ENCODE results near the gene LYSET. TPM values are rescaled to one million over a fixed set of nuclear protein-coding genes. Genes with fewer than 3 reads are reported as not detected.

Gene LYSET
- total RNA-seq, 1 experiment from 2014 or later: 25.6 TPM

GRCh38 chr14:93137864-93138263, 47.3 kb upstream of the LYSET start (continued):
- TF ChIP-seq ZNF281 (CRISPR knock-in tag; IDR thresholded peaks at IDR 0.05): no peak

GRCh38 chr14:93142854-93143652, 42.1 kb upstream of the LYSET start:
- no peaks in the 10 kb centered on the region for H3K36me3 Mint-ChIP-seq
- CTCF ChIA-PET: interaction anchor here (1.0 kb wide), 1 partner anchor 191 kb away, joined by 3 read pairs; no protein-coding TSS in a partner anchor
- no peak for TF ChIP-seq NR1H2 (CRISPR knock-in tag; IDR thresholded peaks at IDR 0.05)
- TF ChIP-seq KAT7 (CRISPR knock-in tag; IDR thresholded peaks at IDR 0.05; ENCODE audit: borderline replicate concordance): no peak
- TF ChIP-seq GRHL2 (CRISPR knock-in tag; IDR thresholded peaks at IDR 0.05; ENCODE audit: insufficient replicate concordance, severe bottlenecking): no peak
- no peak for TF ChIP-seq ERG (CRISPR knock-in tag; IDR thresholded peaks at IDR 0.05)
- TF ChIP-seq PRDM15 (CRISPR knock-in tag; IDR thresholded peaks at IDR 0.05): no peak
- no peak for TF ChIP-seq SMAD3 (CRISPR knock-in tag; IDR thresholded peaks at IDR 0.05; ENCODE audit: borderline replicate concordance)
- TF ChIP-seq ZBTB21 (CRISPR knock-in tag; IDR thresholded peaks at IDR 0.05; ENCODE audit: borderline replicate concordance): no peak
- TF ChIP-seq ELF4 (CRISPR knock-in tag; IDR thresholded peaks at IDR 0.05; ENCODE audit: low read depth): no peak
- TF ChIP-seq ZNF281 (CRISPR knock-in tag; IDR thresholded peaks at IDR 0.05): no peak
- no peak for TF ChIP-seq PREB (CRISPR knock-in tag; IDR thresholded peaks at IDR 0.05; ENCODE audit: borderline replicate concordance)
- no peak for TF ChIP-seq SMAD4 (CRISPR knock-in tag; IDR thresholded peaks at IDR 0.05)
- no peak for TF ChIP-seq ZNF317 (CRISPR knock-in tag; IDR thresholded peaks at IDR 0.05; ENCODE audit: borderline replicate concordance, low read depth)
- TF ChIP-seq HMGA2 (CRISPR knock-in tag; IDR thresholded peaks at IDR 0.05): no peak
- no peak for TF ChIP-seq ATF6 (CRISPR knock-in tag; IDR thresholded peaks at IDR 0.05)
- no peak for TF ChIP-seq E2F4 (CRISPR knock-in tag; IDR thresholded peaks at IDR 0.05; ENCODE audit: borderline replicate concordance, low read depth)

More at GRCh38 chr14:93142854-93143652, 42.1 kb upstream of the LYSET start:
- ATAC-seq: no peak
- no peak overlapping the region for H3K4me3 Mint-ChIP-seq
- DNase-seq (ENCODE audit: low spot score): no peak
- POLR2A ChIA-PET: no interaction called here
- no peaks in the 10 kb centered on the region; the same call in 1 of the 2 replicates for H3K27me3 Mint-ChIP-seq (ENCODE audit: low read depth)
- H3K4me1 Mint-ChIP-seq: peaks cover 8% of the 10 kb centered on the region; the same call in 1 of the 2 replicates
- no peak overlapping the region for H3K27ac Mint-ChIP-seq
- no peaks in the 10 kb centered on the region for H3K9me3 Mint-ChIP-seq

All from WTC11 (cell line).